ENCODE results near the gene BNIP1. TPM values are rescaled to one million over a fixed set of nuclear protein-coding genes. Genes with fewer than 3 reads are reported as not detected.
A peak's percentile ranks its signal among the peaks of the same experiment; 100 is the strongest.

Gene BNIP1
- total and polyA plus RNA-seq, 3 donors from 2014 or later, result 20.5 to 37.6 (median 21.4) TPM

GRCh38 chr5:173202266-173202875 lies 58.0 kb downstream of the BNIP1 start:
- 23 to 32% methylated on average over 9 to 11 of the region's 11 CpGs for WGBS, 2 donors
- H3K9me3 ChIP-seq, result no peaks in the 10 kb centered on the region
- no peak for DNase-seq
- H3K4me1 ChIP-seq, result no peaks in the 10 kb centered on the region
- no peak for TF ChIP-seq POLR2A (IDR thresholded peaks at IDR 0.05)
- no peak for TF ChIP-seq CTCF (IDR thresholded peaks at IDR 0.05)
- H3K4me3 ChIP-seq, result no peak overlapping the region
- intact Hi-C loops (cut with DNase I; ENCODE audit: low total_unique reads), result no loop called here
- H3K36me3 ChIP-seq (ENCODE audit: low read depth, missing control alignments), result no peaks in the 10 kb centered on the region
- H3K27me3 ChIP-seq, result no peaks in the 10 kb centered on the region
- H3K27ac ChIP-seq, result no peak overlapping the region

DNA sequence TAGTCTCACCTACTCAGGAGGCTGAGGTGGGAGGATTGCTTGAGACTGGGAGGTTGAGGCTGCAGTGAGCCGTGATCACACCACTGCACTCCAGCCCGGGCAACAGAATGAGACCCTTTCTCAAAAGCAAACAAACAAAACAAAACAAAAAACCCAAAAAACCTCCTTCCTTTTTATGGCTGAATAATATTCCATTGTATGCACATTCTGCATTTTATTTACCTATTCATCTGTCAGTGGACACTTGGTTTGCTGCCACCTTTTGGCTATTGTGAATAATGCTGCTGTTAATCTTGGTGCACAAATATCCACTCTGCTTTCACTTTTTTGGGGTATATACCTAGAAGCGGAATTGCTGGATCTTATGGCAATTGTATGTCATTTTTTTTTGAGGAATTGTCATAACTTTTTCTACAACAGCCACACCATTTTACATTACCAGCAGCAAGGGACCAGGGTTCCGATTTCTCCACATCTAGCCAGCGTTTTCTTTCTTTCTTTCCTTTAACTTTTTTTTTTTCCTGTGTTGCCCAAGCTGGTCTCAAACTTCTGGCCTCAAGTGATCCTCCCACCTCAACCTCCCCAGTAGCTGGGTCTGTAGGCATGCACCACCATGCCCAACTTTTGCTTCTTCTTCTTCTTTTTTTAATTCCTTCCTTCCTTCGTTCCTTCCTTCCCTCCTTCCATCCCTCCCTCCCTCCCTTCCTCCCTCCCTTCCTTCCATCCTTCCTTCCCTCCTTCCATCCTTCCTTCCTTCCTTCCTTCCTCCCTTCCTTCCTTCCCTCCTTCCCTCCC lies 60.1 kb downstream of the BNIP1 start:
- no peak overlapping the region for H3K27ac ChIP-seq
- TF ChIP-seq POLR2A (IDR thresholded peaks at IDR 0.05) (no peak), CTCF (IDR thresholded peaks at IDR 0.05) (peak in 2 of 3 experiments; percentile 47)
- H3K9me3 ChIP-seq, result no peaks in the 10 kb centered on the region
- intact Hi-C loops (cut with DNase I; ENCODE audit: low total_unique reads), result no loop called here
- peak; percentile 38 for DNase-seq
- no peaks in the 10 kb centered on the region for H3K27me3 ChIP-seq
- 92% methylated on average over 6 of the region's 6 CpGs for WGBS, 2 donors
- no peaks in the 10 kb centered on the region for H3K36me3 ChIP-seq (ENCODE audit: low read depth, missing control alignments)
- H3K4me1 ChIP-seq, result no peaks in the 10 kb centered on the region
- H3K4me3 ChIP-seq, result no peak overlapping the region

DNA sequence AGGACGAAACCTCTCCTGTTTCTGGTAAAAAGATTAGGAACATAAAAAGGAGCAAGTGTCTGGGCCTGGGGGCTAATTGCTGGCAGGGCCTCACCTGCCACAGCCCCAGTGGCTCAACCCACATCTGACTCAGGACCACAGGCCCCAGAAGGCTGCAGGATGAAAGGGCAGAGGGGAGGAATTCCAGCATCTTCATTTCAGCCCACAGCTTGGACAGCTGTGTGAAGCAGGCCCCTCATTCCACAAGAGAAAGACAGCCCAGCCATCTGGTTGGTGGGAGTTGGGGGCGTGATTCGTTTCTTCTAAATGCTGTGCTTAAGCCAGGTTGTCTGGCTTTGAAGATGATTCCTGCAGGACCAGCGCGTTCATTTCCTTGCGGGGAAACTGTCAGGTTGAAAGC lies 61.6 kb downstream of the BNIP1 start:
- Histone ChIP-seq H3K27ac (no peak overlapping the region), H3K4me3 (no peak overlapping the region), H3K4me1 (no peaks in the 10 kb centered on the region), H3K27me3 (no peaks in the 10 kb centered on the region), H3K9me3 (no peaks in the 10 kb centered on the region), H3K36me3 (ENCODE audit: low read depth, missing control alignments) (no peaks in the 10 kb centered on the region)
- TF ChIP-seq CTCF (IDR thresholded peaks at IDR 0.05) (no peak), POLR2A (IDR thresholded peaks at IDR 0.05) (no peak)
- WGBS, 2 donors, result 80 to 82% methylated on average over 6 of the region's 6 CpGs
- intact Hi-C loops (cut with DNase I; ENCODE audit: low total_unique reads), result no loop called here
- DNase-seq, result no peak

GRCh38 chr5:173208296-173208695 lies 64.0 kb downstream of the BNIP1 start:
- H3K27me3 ChIP-seq, result no peaks in the 10 kb centered on the region
- no peak overlapping the region for H3K4me3 ChIP-seq
- no peak overlapping the region for H3K27ac ChIP-seq
- DNase-seq, result no peak
- 88 to 89% methylated on average over 7 of the region's 7 CpGs for WGBS, 2 donors
- H3K4me1 ChIP-seq, result no peaks in the 10 kb centered on the region
- no peak for TF ChIP-seq POLR2A (IDR thresholded peaks at IDR 0.05)
- no peak for TF ChIP-seq CTCF (IDR thresholded peaks at IDR 0.05)
- no peaks in the 10 kb centered on the region for H3K36me3 ChIP-seq (ENCODE audit: low read depth, missing control alignments)
- intact Hi-C loops (cut with DNase I; ENCODE audit: low total_unique reads), result no loop called here
- H3K9me3 ChIP-seq, result no peaks in the 10 kb centered on the region

Measured in testis (tissue), 3 donors.